GM19468 (cell line): ENCODE results near the gene CRBN.

Source experiments
- ATAC-seq: cut with Tn5 transposase; IDR thresholded peaks from one replicate; pipeline ENCODE4 v1.9.1; 2021; ENCODE audit warnings: mild to moderate bottlenecking, moderate library complexity, moderate number of reproducible peaks; ENCODE audit not compliant: unreplicated experiment; ENCODE audit errors: extremely low read depth

The CRBN gene

GRCh38 chr3:3177861-3178497 lies 1.5 kb downstream of the CRBN start:
- ATAC-seq: no peak

- ATAC-seq: no peak
These were observed 6.9 kb downstream of the CRBN start for GRCh38 chr3:3172627-3173026.

GRCh38 chr3:3170998-3171397 lies 8.5 kb downstream of the CRBN start:
- no peak for ATAC-seq

DNA sequence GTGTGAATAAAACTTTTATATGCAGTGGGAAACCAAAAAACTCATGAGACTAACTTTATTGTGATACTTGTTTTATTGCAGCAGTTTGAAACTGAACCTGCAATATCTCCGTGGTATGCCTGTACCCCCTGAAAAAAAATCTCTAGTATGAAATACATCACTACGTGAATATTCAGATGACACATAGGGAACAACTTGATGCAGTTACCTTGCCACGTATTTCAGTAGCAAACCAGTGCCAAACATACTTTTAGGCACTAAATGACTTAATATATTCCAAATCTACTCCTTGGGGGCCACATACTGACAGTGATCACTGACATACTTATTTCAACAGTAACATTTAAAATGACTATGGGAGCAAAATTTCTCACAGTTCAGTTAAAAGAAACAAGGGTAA lies 13.8 kb downstream of the CRBN start:
- ATAC-seq: no peak

GRCh38 chr3:3165241-3165640 lies 14.2 kb downstream of the CRBN start:
- ATAC-seq: no peak

- no peak for ATAC-seq
These were observed 18.7 kb downstream of the CRBN start for GRCh38 chr3:3160826-3161225.

DNA sequence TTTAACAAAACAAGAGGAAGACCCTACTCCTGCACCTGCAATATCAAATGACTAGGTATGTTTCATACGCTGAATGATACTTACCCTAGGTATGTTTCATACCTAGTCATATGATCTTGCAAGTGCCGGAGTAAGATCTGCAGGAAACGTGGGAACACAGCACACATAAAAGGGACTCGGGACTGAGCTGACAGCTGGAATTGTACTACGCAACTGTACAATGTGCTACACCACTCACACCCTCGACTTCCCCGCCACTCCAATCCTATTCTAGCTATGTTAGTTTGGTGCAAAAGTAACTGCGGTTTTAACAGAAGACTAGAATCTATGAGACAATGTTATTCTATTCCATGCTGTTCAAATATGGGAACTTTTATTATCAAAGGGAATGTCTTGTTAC lies 22.0 kb downstream of the CRBN start:
- ATAC-seq: no peak

- ATAC-seq: no peak
These were observed 24.4 kb downstream of the CRBN start for GRCh38 chr3:3154879-3155610.

DNA sequence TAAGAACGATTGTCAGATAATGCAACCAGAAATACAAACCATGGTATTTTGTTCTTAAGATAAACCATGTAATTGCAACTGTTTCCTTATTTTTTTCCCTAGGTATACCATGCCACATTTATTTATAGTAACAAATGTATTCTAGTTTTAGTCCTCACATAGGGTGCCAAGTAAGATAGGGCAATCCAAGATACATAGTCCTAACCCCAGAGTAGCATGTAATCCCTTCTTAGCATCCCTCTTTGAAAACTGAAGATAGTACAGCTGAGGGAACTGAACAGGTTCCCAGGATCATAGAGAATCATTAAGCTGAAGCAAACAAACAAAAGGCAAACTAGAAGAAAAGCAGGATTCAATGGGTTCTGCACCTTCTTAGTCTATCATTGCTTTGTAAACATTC lies 28.0 kb downstream of the CRBN start:
- no peak for ATAC-seq

DNA sequence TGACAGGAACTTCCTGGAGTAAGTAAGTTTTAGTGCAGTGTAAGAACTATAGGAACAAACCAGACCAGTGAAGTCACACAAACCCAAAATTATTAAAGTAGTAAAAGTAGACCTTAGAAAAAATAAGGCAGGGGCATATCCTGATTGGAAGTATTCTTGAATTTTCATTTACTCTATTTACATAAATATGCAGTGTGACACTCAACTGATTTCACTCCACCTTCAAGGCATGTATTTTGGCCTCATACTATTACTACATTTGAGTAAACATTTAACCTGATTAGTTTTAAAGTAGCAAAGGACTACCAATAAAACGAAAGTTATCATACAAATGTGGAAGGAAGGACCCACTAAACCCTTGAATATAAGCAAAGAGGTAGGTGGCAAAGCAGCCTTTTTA lies 29.9 kb downstream of the CRBN start:
- no peak for ATAC-seq

DNA sequence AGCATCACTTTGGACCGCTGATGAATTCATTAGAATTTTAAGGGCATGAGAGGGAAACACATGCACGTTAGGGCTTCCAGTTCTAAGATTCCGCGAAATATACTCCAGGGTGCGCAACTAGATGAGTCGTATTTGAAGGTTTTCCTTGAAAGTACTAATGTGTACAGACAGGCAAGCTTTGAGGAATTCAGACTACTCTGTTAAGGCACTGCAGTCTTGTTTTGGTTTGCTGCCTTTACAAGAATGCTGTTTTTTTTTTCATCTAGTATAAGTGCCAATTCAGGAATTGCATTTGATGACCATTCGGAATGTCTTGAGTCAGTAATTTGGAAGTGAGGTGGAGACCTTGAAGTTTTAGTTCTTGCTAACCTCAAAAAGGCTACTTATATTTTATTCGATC lies 33.7 kb downstream of the CRBN start:
- ATAC-seq: no peak

DNA sequence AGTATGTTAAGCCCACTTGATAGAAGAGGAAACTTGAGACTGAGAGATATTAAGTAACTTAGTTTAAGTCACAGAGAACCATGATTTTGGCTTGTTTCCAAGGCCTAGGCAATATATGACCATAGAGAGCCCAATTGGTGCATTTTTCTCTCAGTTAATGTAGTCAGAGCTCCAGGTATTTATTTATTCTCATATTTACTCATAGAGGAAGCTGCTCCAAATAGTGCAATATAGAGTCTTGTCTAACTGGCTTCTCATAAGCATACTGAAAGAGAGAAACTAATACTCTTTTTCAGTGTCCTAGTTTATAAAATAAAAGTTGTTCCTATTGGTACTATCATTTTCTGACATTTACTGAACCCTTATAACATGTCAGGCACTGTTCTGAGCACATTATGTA lies 37.6 kb downstream of the CRBN start:
- no peak for ATAC-seq

DNA sequence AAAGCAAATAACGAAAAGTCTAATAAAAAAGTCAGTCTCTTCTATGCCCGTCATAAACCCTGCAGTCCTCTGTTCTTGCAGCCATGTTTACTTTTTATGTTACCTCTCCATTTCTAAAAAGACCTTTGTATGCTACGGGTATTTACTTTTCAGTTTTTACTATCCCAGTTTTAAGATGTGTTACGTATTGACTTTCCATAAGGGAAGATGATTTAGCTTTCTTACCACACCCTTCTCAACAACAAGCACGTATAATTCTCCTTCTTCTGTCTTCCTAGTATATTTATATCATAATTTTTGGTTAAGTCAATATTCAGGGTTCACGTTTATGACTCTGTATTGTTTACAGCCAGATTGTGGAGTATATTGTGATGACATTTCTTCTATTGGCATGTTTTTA lies 42.0 kb downstream of the CRBN start:
- no peak for ATAC-seq

DNA sequence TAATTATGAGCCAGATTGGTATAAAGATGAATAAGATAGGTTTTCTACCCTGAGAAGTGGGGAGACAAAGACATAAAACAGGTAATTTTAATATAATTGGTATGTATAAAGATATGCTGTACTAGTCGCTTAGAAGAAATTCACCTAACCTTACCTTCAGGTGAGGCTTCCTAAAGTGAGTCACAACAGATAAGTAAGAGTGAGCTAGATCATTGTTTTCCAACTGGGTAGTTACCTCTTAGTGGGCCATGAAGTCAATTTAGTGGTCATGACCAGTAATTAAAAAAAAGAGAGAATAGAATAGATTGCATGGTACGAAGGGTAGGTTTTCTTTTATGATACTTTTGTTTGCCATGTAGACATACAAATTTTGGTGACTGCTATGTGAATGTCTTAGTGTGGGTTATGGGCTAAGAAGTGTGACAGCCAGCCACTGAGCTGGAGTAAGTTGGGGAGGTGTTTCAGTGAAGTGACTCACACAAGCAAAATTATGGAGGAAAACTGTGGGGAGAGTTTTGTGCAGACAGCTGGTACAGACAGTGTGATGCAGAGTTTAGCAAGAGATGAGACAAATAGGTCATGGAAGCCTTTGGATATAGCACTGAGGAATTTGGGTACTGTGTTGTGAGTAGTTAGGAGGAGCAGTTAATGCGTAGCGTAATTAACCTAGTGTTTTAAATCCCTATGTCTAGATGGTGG lies 44.6 kb downstream of the CRBN start:
- ATAC-seq: no peak

GRCh38 chr3:3133500-3133899 lies 46.0 kb downstream of the CRBN start:
- no peak for ATAC-seq

GRCh38 chr3:3129579-3129978 lies 49.9 kb downstream of the CRBN start:
- ATAC-seq: no peak

DNA sequence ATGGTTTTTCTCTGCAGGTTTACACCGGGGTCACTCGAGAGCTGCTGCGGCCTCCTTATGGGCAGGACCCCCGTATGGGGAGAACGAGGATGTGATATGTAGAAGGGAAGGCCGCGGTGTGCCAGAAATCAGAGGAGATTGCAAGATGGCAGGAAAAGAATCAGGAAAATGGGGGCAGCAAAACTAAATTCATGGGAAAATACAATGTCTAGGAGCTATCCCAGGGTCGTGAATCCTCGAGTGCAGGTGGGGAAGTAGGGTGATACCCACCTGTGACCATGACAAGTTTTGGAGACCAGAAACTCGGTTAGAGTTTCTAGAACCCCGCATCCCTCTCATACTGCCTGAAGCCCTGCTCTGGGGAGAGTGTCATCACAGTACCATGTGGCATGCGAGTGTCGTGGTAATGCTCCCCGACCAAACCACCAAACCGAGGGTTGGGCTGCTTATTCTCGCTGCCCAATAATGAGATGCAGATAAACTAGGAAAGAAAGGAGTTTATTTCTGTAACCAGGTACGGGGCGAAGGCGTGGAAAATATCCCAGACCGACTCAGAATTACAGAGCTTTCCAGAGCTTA lies 52.0 kb downstream of the CRBN start:
- ATAC-seq: no peak

DNA sequence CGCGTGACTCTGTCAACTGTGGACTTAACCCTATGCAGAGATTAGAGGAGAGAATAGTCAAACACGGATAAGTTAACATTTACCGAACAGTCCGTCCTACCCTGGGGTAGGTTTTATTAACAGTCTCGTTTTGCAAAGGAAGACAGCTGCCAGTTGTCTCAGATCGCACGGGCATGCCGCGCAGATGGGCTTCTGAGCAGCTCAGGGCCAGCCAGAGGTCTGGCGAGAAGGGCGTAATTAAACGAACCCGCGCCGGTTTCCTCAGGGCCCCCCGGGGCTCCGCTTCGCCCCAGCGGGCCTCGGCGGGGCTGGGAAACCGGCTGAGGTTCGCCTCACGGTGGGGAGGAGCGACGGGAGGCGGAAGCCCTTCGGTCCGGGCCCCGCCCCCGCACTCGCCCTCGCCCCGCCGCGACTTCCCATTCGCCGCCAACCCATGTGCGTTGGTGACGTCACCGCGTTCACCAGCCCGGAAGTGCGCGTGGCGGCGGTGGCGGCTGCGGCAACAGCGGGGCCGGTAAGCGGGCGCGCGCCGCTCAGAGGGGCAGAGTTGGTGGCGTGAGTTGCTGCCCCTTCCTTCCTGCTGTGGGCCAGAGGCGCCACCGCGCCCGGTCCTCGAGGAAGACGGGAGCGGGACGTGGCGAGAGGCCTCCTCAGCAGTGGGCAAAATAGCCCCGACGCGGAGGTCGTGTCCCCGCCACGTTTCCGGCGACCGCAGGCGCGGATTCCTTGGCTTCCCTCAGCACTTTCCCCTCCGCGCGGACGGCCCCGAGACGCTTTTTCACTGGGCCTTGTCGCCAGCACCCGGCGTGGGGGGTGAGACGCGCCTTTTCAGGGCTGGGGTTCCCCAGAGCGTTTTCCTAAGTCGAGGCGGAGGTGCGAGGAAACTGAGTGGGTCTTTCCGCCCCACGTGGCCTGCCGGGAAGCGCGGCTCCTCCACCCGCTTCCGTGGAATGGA lies 52.7 kb downstream of the CRBN start, which contains the start of gene TRNT1:
Gene TRNT1 (plus strand): TSS at position 464 of the 955 bp plus-strand sequence. CDS start 2,101 bp downstream, outside the sequence.
- peak; percentile 95 for ATAC-seq

DNA sequence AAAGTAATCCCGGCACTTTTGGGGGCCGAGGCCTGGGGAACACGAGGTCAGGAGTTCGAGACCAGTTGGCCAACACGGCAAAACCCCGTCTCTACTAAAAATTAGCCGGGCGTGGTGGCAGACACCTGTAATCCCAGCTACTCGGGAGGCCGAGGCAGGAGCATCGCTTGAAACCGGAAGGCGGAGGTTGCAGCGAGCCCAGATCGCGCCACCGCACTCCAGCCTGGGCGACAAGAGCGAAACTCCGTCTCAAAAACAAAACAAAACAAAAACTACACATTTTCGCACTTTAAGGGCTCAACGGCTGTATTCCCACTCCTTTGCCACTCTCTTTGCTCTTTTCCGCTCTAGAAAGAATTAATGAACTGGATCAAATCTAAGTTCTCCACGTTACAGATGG lies 53.5 kb downstream of the CRBN start:
- no peak for ATAC-seq

GRCh38 chr3:3119393-3119851 lies 60.1 kb downstream of the CRBN start:
- ATAC-seq: no peak
